DMS114 treated with DMSO at 0.1 percent for 48 hours (cell line): Measurements from ENCODE around the gene RAD18.

Experiments used
- DNase-seq: peaks from one replicate; lab custom pipeline; 2025; ENCODE audit not compliant: unreplicated experiment; lab: John Stamatoyannopoulos, UW

The RAD18 gene

DNA sequence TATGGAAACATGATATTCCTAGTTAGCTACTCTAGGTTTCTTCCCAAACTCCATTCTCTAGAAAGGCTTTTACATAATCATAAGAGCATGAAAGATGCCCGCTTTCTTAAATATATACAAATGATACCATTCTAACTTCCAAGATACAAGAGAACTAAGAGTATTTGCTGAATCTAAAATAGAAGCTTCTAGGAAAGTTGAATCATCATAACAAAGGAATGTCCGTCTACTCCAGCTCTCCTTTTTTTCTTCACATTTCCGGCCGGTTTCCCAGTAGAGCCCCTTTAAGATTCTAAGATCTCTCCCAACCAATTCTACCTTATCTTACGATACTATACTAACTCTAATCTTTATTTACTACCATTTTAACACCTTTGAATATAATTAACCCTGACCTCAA lies 60.1 kb downstream of the RAD18 start:
- no peak for DNase-seq

DNA sequence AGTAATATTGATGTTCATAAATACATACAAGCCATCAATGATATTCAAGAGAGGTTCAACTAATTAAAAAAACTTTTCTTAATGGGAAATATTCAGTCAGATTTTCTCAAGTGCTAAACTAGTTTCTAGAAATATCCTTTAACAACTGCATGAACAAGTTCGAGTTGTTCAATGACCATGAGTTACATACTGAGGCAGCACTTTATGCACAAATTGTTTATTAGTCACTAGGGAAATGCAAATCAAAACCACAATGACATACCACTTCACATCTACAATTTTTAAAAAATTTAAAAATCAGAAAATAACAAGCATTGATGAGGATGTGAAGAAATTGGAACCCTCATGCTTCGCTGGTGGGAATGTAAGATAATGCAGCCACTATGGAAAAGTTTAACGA lies 62.4 kb downstream of the RAD18 start:
- DNase-seq, result no peak

DNA sequence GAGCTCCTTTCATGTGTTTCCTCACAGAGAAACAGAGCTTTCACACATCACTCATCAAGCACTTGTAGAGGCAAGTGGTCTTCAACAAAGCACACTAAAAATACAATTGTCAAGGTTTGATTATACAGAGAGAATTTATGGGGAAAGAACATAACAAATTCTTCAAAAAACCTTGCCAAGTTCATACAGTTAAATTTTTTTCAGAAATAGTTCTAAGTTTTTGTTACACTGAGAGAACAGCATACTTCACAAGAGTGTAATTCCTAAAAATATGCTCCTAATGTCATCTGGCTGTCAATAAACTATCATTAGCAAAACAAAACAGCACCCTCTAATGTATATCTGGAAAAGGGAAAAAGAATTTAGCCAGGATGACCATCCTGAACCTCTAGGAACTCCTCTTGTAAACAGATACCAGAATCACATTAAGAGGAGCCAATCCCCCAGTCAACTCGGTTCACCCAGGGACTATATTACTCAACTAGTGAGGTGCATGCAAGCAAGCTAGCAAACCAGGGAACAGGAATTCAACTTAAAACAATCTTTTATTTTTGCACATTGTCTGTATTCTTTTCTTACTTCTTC lies 63.3 kb downstream of the RAD18 start:
- no peak for DNase-seq

DNA sequence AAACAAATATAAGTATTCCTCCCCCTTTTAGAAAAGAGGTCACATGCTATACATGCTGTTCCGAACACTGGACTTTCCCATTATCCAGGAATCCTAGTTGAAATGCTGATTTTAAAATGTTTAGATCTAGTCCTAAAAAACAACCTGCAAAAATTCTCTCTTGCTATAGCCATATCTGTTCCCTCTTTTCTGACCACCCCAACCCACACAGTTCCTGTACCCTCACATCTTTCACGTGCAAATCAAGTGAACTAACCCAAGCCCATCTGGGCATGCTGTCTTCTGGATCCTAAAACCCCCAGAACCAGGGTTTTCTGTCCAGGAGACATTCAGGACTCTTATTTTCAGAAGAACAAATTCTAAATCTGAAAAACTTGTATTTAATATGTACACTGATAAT lies 67.4 kb downstream of the RAD18 start:
- DNase-seq, result no peak

DNA sequence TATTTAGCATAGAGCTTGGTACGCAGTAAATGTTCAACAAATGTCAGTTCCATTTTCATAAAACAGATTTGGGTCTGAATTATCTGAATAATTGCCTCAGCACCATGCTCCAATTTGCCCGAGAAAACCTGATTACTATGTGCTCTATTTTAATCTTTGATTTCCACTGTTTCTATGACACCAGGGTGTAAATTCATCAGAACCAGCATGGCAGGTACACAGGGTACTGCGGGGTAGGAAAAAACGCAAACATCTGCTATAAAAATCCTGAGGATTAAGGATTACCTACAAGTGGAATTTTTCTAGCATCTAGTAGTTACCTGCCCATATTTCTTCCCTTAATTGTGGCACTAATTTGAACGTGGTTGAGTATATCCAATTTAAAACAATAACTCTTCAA lies 70.3 kb downstream of the RAD18 start:
- no peak for DNase-seq

DNA sequence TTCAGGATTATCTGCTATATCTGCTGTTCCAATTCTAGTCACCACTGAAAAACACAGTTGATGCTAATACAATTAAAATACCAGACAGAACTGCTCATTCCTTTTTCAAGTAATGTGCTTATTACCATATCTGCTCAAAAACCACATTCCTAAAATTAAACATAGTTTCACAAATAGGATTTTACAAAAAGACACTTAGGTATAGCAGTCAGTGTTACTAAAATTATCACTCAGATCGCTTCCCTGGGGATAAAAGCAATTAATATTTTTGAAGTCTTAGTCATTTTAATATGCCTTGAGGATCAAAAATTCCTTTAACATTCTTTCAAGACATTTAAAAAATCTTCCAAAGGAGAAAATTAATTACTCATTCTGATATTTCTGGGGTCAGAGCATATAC lies 71.5 kb downstream of the RAD18 start:
- no peak for DNase-seq

DNA sequence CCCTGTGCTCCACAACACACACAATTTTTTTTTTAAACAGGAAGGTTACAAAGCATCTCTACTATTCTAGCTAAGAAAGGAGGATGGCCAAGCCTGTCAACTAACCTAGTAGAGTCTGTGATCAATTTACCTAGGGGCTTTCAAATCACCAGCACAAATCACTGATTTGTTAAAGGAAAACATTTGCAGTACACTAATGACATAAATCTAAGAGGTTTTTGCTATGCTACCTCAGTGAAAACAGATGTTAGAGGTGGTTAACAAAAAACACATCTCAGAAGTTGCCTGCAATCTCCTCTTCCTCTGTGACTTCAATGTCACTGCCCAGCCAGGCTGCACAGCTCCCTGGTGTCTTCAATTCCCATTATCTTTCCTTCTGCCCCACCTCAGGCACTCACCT lies 72.0 kb downstream of the RAD18 start:
- DNase-seq, result no peak

DNA sequence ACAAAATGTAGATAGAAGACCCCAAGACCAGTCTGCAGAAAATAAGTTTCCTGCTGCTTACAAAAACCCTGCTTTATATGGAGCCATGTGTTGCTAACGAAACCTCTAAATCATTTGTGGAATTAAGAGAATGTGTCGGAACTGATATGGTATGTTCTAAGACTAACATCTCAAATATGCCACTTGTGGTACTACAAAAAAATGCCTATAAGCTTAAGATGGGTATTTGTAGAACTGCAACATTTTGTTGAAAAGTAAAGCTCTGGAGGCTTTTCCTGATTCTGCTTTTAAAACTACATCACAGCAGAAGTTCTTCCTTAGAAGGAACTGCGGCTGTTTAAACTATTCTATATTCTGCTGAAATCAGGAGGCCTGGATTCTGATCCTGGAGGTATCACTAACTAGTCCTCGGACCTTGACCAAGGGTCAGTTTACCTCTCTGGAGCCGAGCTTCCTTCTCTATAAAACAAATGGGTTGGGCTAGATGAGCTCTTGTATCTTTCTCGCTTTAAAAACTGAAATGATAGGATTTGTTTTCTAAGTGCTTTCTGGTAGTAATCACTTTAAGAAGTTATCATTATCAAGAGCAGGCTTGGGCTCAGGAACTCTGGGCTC lies 74.9 kb downstream of the RAD18 start:
- DNase-seq, result no peak

DNA sequence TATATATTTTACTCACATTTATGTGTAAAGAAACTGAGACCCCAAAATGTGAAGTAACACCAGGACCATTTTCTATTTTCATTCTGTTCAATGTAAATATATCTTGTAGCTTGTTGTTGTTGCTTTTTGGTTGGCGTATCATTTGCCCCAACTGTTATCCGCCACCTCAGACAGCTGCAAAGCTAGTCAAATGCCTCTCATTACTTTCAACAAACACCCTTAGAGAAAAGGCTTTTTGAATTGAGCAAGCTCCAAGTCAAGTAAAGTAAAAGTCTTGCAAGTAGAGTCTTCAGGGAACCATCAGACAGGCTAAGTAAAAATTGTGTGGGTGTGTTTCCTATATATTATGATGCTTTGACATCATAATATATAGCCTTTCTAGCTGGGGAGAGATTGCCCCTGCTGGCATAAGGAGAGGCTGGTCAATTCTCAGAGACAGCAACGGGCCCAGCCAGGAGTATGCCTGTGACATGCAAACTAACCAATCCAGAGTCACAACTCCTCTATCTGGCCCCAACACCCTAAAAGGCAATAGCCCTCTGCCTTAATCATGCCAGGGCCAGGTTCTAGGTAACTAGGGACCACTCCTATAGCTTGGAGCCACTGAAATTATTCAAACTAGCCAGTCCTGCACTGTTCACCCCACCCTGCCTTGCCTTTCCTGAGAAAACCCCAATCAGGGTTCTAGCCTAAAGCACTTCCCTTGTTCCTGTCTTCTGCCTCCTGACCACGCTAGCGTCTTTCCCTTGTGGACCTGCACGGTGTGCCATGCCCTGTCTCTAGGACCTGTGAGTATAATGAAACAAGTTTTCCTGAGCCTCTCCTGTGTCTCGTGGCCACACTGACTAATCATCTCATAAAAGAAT lies 75.6 kb downstream of the RAD18 start:
- DNase-seq, result no peak

DNA sequence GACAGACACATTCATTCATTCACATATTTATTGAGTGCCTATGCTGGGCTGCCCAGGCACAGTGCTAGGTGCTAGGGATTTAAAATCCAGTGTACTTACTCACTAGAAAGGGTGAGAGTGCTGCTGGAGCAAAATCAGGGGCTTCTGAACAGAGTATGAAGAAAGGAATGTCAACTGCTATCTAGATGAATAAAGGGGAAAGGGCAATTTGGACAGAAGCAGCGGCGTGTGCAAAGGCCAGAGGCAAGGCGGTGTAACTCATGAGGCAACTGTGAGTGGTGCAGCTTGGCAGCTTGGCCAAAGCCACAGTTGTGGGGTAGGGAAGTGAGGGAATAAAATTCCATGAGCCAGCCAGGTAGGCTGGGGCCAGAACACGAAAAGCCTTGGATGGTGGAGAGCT lies 76.7 kb downstream of the RAD18 start:
- no peak for DNase-seq

DNA sequence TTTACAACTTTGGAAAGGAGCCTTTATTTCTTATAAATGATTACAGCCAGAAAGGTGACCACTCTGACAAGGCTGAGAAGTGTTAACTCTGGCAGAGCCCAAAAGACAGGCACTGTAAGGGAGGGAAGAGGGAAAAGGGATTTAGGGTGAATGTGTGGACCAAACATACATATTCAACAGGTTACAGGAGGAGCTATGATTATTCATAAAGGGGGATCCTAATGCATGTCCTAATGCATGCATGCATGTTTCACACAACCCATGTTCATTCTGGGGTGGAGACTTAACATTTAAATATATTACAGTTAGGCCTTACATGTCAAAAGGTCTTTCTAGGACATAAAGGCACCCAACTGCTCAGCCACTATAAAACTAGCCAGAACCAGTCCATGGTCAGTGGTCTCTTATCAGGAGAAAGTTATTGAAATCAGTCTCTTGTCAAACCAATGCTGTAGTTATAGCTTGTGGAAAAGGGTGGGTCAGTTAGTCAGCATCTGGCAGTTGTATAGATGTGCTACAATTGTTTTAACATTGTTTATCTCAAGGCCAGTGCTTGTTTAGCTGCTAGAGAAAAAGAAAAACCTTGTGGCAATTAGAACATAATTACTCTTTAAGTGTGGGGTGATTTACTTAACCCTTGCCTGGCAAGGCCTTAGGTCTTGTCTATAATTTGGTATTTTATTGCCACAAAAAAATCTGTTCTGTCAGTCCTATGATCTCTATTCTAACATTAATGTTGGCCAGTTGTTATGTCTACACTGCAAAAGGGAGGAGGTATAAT lies 77.5 kb downstream of the RAD18 start:
- no peak for DNase-seq

DNA sequence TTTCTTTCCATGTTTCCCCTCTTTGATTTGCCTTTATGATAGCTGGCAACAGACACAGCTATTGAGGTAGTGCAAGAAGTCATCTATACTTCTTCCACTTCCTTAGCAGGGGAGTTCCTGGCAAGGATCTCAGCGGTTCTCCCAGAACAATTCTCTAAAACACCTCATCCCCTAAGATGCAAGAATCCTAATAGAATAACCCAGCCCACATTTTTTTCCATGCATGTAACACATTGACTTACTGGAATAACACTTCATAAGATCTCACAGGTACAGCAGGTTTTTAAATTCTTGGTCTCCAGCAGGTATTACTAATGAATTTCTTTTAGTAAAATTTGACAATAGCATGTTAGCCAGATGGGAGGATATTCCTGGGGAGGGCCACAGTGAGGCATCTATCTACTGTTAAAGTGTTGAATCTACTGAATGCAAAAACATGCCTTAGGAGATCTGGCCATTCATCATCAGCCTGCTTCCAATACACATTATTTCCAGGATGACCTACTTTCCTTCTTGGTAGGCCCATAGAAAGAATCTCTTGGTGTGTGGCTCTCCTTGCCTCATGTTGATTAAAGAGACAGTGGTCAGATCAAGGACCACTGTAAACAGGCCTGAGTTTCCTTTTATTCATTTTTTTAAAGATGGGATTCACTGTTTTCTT lies 78.5 kb downstream of the RAD18 start:
- DNase-seq, result no peak

DNA sequence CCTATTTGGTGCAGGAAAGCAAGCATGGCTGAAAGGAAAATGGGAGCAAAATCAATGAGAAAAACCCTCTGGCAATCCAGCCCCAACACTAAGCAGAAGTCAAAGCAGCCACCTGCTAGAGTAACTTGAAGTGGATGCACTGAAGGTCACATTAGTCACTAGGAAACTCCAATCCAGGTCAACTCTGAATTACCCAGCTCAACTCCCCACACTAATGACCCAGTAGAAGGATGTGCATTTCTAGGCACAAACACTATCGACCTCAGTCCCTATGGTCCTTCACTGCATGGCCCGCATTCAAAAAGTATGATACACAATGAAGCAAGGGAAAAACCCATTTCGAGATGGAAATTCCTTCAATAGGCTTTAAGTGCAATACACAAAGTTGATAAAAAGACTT lies 80.6 kb downstream of the RAD18 start:
- DNase-seq, result no peak

DNA sequence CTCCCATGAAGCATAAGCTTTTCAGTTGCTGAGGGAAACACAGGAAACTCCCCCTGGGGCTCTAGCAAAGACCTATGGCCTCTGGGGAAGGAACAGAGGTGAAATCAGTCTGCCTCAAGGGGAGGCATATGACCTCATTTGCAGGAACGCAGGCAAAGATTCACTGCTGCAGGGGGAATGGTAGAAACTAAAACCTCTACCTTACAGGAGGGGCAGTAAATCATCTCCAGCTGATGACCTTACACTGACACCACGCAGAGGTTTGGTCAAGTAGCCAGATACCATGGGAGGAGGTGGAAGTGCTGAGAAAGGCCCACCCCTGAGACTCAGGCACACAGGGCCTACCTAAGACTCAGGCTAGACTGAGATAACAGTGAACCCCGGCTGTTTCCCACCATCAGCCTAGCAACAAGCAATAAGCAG lies 81.1 kb downstream of the RAD18 start:
- DNase-seq, result no peak

DNA sequence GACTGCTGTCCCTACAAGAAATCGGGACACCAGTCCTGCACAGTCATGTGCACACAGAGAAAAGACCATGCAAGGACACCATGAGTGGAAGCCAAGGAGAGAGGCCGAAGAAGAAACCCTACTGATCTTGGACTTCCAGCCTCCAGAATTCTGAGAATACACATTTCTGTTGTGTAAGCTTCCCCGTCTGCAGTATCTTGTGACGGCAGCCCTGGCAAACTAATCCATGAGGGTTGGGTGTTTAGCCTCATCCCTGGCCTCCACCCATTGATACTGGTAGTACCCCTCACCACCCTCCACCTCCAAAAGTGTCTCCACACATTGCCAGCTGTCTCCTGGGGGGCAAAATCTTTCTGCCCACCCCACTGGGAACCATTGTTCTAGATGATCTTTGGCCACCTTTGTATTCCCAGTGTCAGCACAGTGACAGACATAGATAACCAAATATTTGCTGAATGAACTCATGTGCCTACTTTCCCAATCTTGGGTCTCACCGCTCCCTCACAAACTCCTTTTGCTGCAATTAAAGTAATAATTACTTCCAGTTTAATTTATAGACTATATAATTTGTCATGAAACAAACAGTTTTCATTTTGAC lies 83.8 kb downstream of the RAD18 start:
- DNase-seq, result no peak

DNA sequence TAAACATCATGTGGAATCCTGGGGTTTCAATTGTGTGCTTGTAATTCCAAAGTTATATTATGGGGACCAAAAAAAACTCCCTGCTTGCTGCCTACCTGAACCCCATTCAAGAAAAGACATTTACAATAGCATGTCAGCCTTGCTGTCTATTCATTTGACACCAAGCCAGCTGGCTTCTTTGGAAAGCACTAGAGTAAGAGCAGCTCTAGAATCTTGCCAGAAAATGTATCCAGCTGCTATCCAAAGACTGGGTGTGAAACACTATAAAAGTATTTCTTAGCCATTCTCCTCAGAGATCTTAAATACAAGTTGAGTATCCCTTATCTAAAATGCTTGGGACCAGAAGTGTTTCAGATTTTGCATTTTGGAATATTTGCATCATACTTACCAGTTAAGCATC lies 87.4 kb downstream of the RAD18 start:
- no peak for DNase-seq

DNA sequence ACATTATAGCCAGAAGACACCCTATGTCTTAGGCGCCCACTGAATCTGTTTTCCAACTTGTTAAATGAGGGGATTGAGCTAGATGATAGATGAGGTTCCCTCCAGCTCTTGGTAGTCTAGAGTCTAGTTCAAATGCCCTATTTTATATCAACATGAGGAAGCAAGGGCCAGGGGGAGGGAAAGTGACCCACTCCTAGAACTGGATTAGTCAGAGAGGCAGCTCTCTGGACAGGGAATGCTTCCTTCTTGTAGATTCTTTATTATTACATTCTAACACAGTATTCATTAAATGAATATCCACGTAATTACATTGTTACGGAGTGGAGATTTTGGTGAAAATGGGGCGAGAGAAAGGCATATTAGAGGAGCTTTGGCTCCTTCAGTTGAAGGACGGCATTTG lies 89.5 kb downstream of the RAD18 start:
- no peak for DNase-seq

DNA sequence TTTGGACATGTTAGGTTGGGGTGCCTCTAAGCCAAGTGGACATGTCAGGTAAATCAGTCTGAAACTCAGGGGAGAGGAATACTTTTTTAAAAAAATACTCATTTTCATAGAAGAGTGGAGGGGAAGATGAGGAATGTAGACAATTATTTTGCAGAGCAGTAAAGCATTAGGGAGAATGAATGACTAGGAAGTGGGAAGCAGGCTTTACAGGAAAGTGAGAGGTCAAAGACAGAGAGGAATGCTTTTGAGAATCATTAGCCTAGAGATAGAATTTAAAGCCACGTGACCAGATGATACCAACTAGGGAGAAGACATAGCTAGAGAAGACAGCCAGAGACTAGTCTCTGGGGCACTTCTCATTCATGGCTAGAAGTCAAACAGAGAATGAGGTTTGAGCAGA lies 91.0 kb downstream of the RAD18 start:
- DNase-seq, result no peak

DNA sequence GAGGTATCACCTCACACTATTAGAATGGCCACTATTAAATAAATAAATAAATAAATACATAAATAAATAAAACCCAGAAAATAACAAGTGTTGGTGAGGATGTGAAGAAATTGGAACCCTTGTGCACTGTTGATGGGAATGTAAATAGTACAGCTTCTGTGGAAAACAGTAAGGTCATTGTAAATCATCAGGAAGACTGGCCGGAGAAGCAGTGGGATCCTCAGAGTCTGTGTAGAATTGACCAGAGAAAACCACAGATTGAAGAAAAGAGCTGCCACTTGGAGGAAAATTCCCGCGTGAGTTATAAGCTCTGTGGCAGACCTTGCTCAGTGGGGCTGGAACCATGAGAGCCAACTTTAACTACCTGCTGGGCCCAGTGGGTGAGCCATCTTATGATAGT lies 92.0 kb downstream of the RAD18 start:
- no peak for DNase-seq

DNA sequence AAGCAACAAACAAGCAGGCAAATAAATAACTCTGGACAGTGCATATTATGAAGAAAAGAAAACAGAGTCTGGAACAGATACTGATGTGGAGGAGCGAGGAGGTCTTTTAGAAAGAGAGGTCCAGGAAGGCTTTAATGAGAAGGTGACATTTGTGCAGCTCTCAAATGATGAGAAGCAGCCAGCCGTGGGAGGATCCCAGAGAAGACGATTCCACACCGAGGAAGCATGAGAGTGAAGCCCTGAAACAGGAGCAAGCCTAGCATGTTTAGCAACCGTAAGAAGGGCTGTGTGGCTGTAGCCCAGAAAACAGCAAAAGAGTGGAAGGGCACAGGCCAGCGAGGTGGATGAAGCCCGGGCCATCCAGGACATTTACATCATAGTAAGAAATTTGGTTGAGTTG lies 93.1 kb downstream of the RAD18 start:
- no peak for DNase-seq

DNA sequence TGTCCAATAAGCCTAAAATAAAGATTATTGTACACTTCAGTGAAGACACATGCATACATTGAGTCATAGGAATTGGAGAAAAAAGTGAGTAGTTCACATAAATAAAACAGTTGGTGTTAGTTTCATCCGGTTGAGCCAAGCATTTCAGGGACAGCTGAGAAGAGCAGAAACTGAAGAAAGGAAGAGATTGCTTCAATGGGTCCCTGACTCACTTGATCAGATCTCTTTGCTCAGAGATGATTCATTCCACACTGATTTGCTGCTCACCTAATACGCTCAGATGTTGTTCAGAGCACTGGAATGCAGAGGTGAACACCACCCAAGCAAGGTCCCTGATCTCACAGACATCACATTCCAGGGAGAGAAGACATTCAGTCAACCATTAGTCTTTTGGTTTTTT lies 93.7 kb downstream of the RAD18 start:
- no peak for DNase-seq
